GM12878 (cell line): ENCODE data around the gene TH. TPM values are rescaled to one million over a fixed set of nuclear protein-coding genes. Genes with fewer than 3 reads are reported as not detected.

Source experiments
- ATAC-seq: fragments of 200-7000 bp; cut with Tn5 transposase; 3 replicates; pipeline ENCODE4 v1.9.1; 2020; ENCODE audit warnings: mild to moderate bottlenecking, moderate library complexity
- BruUV-seq: library from RNA; stranded (reverse); fragments of 400-500 nt; replicated peaks from 2 replicates; lab custom pipeline; 2021; lab: Mats Ljungman, UMichigan
- CTCF ChIA-PET: fragments of 300-600 bp; sonication (Branson Sonifier 250); formaldehyde crosslinking; extraction: SDS; loops from one replicate; lab custom pipeline; 2021; ENCODE audit warnings: inconsistent platforms; lab: Yijun Ruan, JAX
- POLR2A ChIA-PET: fragments of 350-600 bp; formaldehyde crosslinking; extraction: SDS; loops from one replicate; lab custom pipeline; 2021; ENCODE audit warnings: inconsistent platforms; lab: Charles Lee
- RAD21 ChIA-PET: fragments of 300-600 bp; sonication (Branson Sonifier 250); formaldehyde crosslinking; loops from one replicate; lab custom pipeline; 2023; ENCODE audit warnings: antibody characterized with exemption; ENCODE audit not compliant: unreplicated experiment; lab: Charles Lee
- SMC1A ChIA-PET: fragments of 300-600 bp; sonication (Branson Sonifier 250); formaldehyde crosslinking; loops from one replicate; lab custom pipeline; 2023; ENCODE audit not compliant: unreplicated experiment, uncharacterized antibody; lab: Charles Lee
- DNase-seq: peaks from one replicate; pipeline ENCODE4 v3.0.0-alpha.2; 2011; ENCODE audit warnings: low read depth, low spot score
- FAIRE-seq: peaks from 3 replicates; lab custom pipeline; 2011; peaks lifted over from hg19 to GRCh38; lab: Jason Lieb, UNC
- H2AFZ ChIP-seq: 2 replicates; pipeline ENCODE4 v1.6.0; 2011; ENCODE audit warnings: low read depth, low read length, control low read depth; ENCODE audit not compliant: control insufficient read depth
- H3K27ac ChIP-seq: 2 replicates; pipeline ENCODE4 v1.5.1; 2011; ENCODE audit warnings: control low read depth; ENCODE audit not compliant: control insufficient read depth, insufficient read depth
- H3K27me3 ChIP-seq, 2 experiments: replicated peaks in 1 of 2; 2 replicates each; pipeline versions ENCODE4 v1.6.0 to v1.6.1; 2011; ENCODE audit warnings: low read length in 1 of 2; ENCODE audit not compliant: control insufficient read depth in 2 of 2, insufficient read depth in 2 of 2
- H3K36me3 ChIP-seq, 2 experiments: 2 replicates each; pipeline ENCODE4 v1.5.1; 2011; ENCODE audit warnings: low read length in 1 of 2; ENCODE audit not compliant: control insufficient read depth in 2 of 2, insufficient read depth in 2 of 2
- H3K4me1 ChIP-seq: 2 replicates; pipeline ENCODE4 v1.6.1; 2011; ENCODE audit warnings: mild to moderate bottlenecking, low read length, moderate library complexity, mixed read lengths; ENCODE audit not compliant: control insufficient read depth, insufficient read depth
- H3K4me2 ChIP-seq: 2 replicates; pipeline ENCODE4 v1.6.0; 2011; ENCODE audit warnings: control low read depth; ENCODE audit not compliant: control insufficient read depth, insufficient read depth
- H3K4me3 ChIP-seq: fragments of 200-600 bp; sonication (generic); 2 replicates; pipeline ENCODE4 v1.5.1; 2016
- H3K79me2 ChIP-seq: 2 replicates; pipeline ENCODE4 v1.6.0; 2011; ENCODE audit warnings: low read length; ENCODE audit not compliant: control insufficient read depth, insufficient read depth
- H3K9ac ChIP-seq: 2 replicates; pipeline ENCODE4 v1.8.0; 2011; ENCODE audit warnings: low read length, control low read depth, mixed read lengths; ENCODE audit not compliant: control insufficient read depth, insufficient read depth
- H3K9me3 ChIP-seq: replicated peaks from 3 replicates; pipeline ENCODE4 v1.5.1; 2011; ENCODE audit warnings: mild to moderate bottlenecking, low read length; ENCODE audit not compliant: control insufficient read depth, insufficient read depth
- H4K20me1 ChIP-seq: 2 replicates; pipeline ENCODE4 v1.6.0; 2011; ENCODE audit not compliant: control insufficient read depth, insufficient read depth
- ATF2 ChIP-seq: IDR thresholded peaks from 2 replicates; pipeline ENCODE4 v1.6.1; 2012; ENCODE audit warnings: low read length, inconsistent platforms
- BMI1 ChIP-seq: fragments of 450-650 bp; IDR thresholded peaks from 2 replicates; pipeline ENCODE4 v1.6.1; 2016; ENCODE audit warnings: mild to moderate bottlenecking, moderate library complexity, borderline replicate concordance
- CREM ChIP-seq: IDR thresholded peaks from 2 replicates; pipeline ENCODE4 v1.6.1; 2014; ENCODE audit warnings: antibody characterized with exemption, low read depth
- IKZF1 ChIP-seq: fragments of 450-650 bp; conservative IDR thresholded peaks from 2 replicates; pipeline ENCODE4 v1.6.1; 2017; ENCODE audit warnings: antibody characterized with exemption, mild to moderate bottlenecking
- MTA3 ChIP-seq: IDR thresholded peaks from 2 replicates; pipeline ENCODE4 v1.6.1; 2012; ENCODE audit warnings: low read length, inconsistent platforms, borderline replicate concordance
- NFYB ChIP-seq: IDR thresholded peaks from 2 replicates; pipeline ENCODE4 v1.6.1; 2011; ENCODE audit warnings: low read depth, mild to moderate bottlenecking, low read length, improper control_type of control experiment, moderate library complexity; ENCODE audit not compliant: insufficient read depth
- NR2C2 ChIP-seq: IDR thresholded peaks from 2 replicates; pipeline ENCODE4 v1.6.1; 2011; ENCODE audit warnings: borderline replicate concordance, low read depth; ENCODE audit not compliant: control insufficient read depth, insufficient read length
- PAX8 ChIP-seq: fragments of 450-650 bp; IDR thresholded peaks from 2 replicates; pipeline ENCODE4 v1.6.1; 2017; ENCODE audit warnings: mild to moderate bottlenecking, moderate library complexity
- POLR2AphosphoS5 ChIP-seq: IDR thresholded peaks from 2 replicates; pipeline ENCODE4 v1.6.1; 2011; ENCODE audit warnings: mild to moderate bottlenecking, low read length, inconsistent platforms
- RAD51 ChIP-seq: fragments of 450-650 bp; IDR thresholded peaks from 2 replicates; pipeline ENCODE4 v1.6.1; 2016; ENCODE audit warnings: moderate library complexity, mild to moderate bottlenecking, inconsistent platforms
- RCOR1 ChIP-seq: conservative IDR thresholded peaks from 2 replicates; pipeline ENCODE4 v1.6.1; 2012; ENCODE audit warnings: low read depth, low read length, improper control_type of control experiment
- RELA ChIP-seq: fragments of 450-650 bp; IDR thresholded peaks from 2 replicates; pipeline ENCODE4 v1.8.0; 2014; ENCODE audit warnings: borderline replicate concordance; ENCODE audit not compliant: partially characterized antibody
- RFX5 ChIP-seq: IDR thresholded peaks from 2 replicates; pipeline ENCODE4 v1.6.1; 2011; ENCODE audit warnings: low read depth, low read length, improper control_type of control experiment
- SIX5 ChIP-seq: IDR thresholded peaks from 2 replicates; pipeline ENCODE4 v1.6.1; 2011; ENCODE audit warnings: mild to moderate bottlenecking, low read depth, low read length, moderate library complexity; ENCODE audit not compliant: severe bottlenecking
- USF2 ChIP-seq: IDR thresholded peaks from 2 replicates; pipeline ENCODE4 v1.6.1; 2011; ENCODE audit warnings: low read depth, low read length, improper control_type of control experiment, borderline replicate concordance
- ZNF274 ChIP-seq: IDR thresholded peaks from one replicate; pipeline ENCODE4 v1.8.0; 2011; ENCODE audit not compliant: insufficient read length, insufficient read depth
- WGBS: methylation state at CpG from one replicate; pipeline ENCODE4 v1.1.6; 2016; ENCODE audit warnings: low lambda C conversion rate; ENCODE audit not compliant: insufficient replicate concordance, insufficient coverage; ENCODE audit errors: missing lambda C conversion rate; 5-methylcytosine and 5-hydroxymethylcytosine counted together
- in situ Hi-C: fragments of 300-500 bp; cut with MboI; formaldehyde crosslinking; loops from 9 replicates; pipeline ENCODE4 v1.14.3; 2018; ENCODE audit warnings: mixed read lengths
- intact Hi-C: fragments of 100-400 bp; cut with micrococcal nuclease; formaldehyde crosslinking; loops from one replicate; pipeline ENCODE4 v1.14.2; 2022; ENCODE audit not compliant: unreplicated experiment
- polyA plus RNA-seq, 11 experiments: library from polyadenylated mRNA; depleted of rRNA in 4 of 11; unstranded in 6 of 11; stranded (reverse) in 5 of 11; fragments of >200 nt; fragmentation: Nextera tagmentation in 4 of 11; fragmentation: Illumina TruSeq in 1 of 11; extraction: Ambion mirVana in 4 of 11; extraction: Trizol in 1 of 11; gene quantifications; 1 replicate in 1 of 11; 2 replicates in 10 of 11; pipeline versions ENCODE4 v1.2.1 to v1.2.3, GENCODE V29; 2011 to 2016; ENCODE audit warnings: inconsistent platforms in 2 of 11, missing spikeins in 2 of 11, low read depth in 1 of 11
- total RNA-seq, 4 experiments: library from RNA; depleted of rRNA in 3 of 4; stranded (reverse); fragments of >200 nt in 3 of 4; fragmentation: Illumina TruSeq in 1 of 4; extraction: Trizol in 1 of 4; gene quantifications; 2 replicates each; pipeline versions ENCODE4 v1.2.1 to v1.2.3, GENCODE V29; 2013 to 2021
- TF ChIP-seq, protein P1 (sequence below): fragments of 450-650 bp; IDR thresholded peaks from 2 replicates; pipeline ENCODE4 v1.6.1; 2016; ENCODE audit warnings: mild to moderate bottlenecking
- TF ChIP-seq, protein P2 (sequence below): fragments of 450-650 bp; IDR thresholded peaks from 2 replicates; pipeline ENCODE4 v1.6.1; 2017; ENCODE audit warnings: mild to moderate bottlenecking, low read depth, inconsistent platforms; ENCODE audit not compliant: poor library complexity, severe bottlenecking

TH gene
- total and polyA plus RNA-seq, 10 of the 15 experiments (the other 5 are each of a cell fraction or from before 2014, with no cell fraction given), result not detected

DNA sequence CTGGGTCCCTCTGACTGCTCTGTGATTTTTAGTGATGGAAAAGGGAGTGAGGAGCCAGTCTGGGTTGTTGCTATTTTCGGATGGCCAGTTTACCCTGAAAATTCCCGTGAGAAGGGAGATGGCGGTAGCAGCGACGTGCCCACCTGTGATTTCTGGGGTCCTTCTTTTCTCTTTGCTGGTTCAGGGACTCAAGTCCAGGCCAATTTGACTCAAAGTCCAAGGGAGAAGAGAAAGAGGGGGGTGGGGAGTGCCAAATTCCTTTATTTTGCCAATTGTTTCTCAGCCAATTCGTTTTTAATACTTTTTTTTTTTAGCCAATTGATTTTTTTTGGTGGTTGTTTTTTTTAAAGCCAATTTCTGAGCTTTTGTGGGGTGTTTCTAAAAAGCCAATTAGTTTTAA is 39.4 kb downstream of the TH start:
- TF ChIP-seq CREM (no peak), NFYB (no peak), RCOR1 (no peak), RELA (no peak), RAD51 (no peak), NR2C2 (no peak), BMI1 (no peak), RFX5 (no peak), PAX8 (no peak), ZNF274 (no peak), POLR2AphosphoS5 (no peak), USF2 (no peak), IKZF1 (no peak), MTA3 (no peak), ATF2 (no peak), SIX5 (no peak)
- TF ChIP-seq, protein P1, sequence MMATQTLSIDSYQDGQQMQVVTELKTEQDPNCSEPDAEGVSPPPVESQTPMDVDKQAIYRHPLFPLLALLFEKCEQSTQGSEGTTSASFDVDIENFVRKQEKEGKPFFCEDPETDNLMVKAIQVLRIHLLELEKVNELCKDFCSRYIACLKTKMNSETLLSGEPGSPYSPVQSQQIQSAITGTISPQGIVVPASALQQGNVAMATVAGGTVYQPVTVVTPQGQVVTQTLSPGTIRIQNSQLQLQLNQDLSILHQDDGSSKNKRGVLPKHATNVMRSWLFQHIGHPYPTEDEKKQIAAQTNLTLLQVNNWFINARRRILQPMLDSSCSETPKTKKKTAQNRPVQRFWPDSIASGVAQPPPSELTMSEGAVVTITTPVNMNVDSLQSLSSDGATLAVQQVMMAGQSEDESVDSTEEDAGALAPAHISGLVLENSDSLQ, result no peak
- TF ChIP-seq, protein P2, sequence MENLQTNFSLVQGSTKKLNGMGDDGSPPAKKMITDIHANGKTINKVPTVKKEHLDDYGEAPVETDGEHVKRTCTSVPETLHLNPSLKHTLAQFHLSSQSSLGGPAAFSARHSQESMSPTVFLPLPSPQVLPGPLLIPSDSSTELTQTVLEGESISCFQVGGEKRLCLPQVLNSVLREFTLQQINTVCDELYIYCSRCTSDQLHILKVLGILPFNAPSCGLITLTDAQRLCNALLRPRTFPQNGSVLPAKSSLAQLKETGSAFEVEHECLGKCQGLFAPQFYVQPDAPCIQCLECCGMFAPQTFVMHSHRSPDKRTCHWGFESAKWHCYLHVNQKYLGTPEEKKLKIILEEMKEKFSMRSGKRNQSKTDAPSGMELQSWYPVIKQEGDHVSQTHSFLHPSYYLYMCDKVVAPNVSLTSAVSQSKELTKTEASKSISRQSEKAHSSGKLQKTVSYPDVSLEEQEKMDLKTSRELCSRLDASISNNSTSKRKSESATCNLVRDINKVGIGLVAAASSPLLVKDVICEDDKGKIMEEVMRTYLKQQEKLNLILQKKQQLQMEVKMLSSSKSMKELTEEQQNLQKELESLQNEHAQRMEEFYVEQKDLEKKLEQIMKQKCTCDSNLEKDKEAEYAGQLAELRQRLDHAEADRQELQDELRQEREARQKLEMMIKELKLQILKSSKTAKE, result no peak
- TF ChIP-seq, all 136 proteins: peak for 0
- no peak for ATAC-seq
- intact Hi-C loops, result no loop called here
- Histone ChIP-seq H2AFZ (no peak overlapping the region), H3K9ac (no peak overlapping the region), H3K79me2 (no peaks in the 10 kb centered on the region), H3K4me2 (no peak overlapping the region), H3K36me3 (no peaks in the 10 kb centered on the region), H4K20me1 (no peaks in the 10 kb centered on the region), H3K27me3 (peaks cover 2 to 5% of the 10 kb centered on the region in 2 experiments; a peak in 3 of 4 replicates), H3K4me1 (no peaks in the 10 kb centered on the region), H3K27ac (no peak overlapping the region), H3K4me3 (no peak overlapping the region), H3K9me3 (no peaks in the 10 kb centered on the region)
- RAD21 ChIA-PET, result no interaction called here
- DNase-seq, result no peak
- in situ Hi-C loops, result no loop called here
- FAIRE-seq, result no peak
- CTCF ChIA-PET, result no interaction called here
- WGBS, result 59% methylated on average over 6 of the region's 6 CpGs
- SMC1A ChIA-PET, result no interaction called here
- no TSS peak for BruUV-seq
- POLR2A ChIA-PET, result no interaction called here
